ENCODE results near the gene TTC33.

DNA sequence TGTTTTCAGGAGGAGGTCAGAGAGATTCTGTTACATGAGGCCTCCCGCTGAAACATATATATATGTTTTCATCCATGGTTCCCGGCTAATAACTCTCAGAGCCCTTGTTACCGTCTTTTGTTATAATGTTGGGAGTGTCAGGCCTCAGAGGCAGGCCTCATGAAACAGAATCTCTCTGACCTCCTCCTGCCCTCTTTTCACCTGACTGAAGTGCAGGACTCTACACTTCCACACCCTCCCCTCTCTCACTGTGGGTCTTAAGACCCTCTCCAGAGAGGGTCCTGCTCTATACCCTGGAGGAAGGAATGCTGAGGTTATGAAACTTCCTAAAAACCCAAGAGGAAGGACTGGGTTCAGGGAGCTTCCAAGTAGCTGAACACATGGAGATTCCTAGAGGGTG lies 104.6 kb downstream of the TTC33 start:
- TF ChIP-seq, protein P1, sequence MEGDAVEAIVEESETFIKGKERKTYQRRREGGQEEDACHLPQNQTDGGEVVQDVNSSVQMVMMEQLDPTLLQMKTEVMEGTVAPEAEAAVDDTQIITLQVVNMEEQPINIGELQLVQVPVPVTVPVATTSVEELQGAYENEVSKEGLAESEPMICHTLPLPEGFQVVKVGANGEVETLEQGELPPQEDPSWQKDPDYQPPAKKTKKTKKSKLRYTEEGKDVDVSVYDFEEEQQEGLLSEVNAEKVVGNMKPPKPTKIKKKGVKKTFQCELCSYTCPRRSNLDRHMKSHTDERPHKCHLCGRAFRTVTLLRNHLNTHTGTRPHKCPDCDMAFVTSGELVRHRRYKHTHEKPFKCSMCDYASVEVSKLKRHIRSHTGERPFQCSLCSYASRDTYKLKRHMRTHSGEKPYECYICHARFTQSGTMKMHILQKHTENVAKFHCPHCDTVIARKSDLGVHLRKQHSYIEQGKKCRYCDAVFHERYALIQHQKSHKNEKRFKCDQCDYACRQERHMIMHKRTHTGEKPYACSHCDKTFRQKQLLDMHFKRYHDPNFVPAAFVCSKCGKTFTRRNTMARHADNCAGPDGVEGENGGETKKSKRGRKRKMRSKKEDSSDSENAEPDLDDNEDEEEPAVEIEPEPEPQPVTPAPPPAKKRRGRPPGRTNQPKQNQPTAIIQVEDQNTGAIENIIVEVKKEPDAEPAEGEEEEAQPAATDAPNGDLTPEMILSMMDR (conservative IDR thresholded peaks at IDR 0.05) = no peak
- no peak for TF ChIP-seq ZFX (IDR thresholded peaks at IDR 0.05)

Measured in C4-2B (cell line).